Measurements from ENCODE around the gene FCSK. TPM values are rescaled to one million over a fixed set of nuclear protein-coding genes. Genes with fewer than 3 reads are reported as not detected.
"Not testable (repeated sequence)": the region's sequence is repeated elsewhere in the genome, so short reads cannot be mapped to it uniquely, and the experiment has no call there.

FCSK gene
- total RNA-seq, 1 experiment from 2014 or later, result 13.7 TPM

GRCh38 chr16:70412385-70412784 is 42.0 kb upstream of the FCSK start:
- Mint-ChIP-seq H3K36me3 (ENCODE audit: insufficient read depth, unreplicated experiment) (peaks cover 5% of the 10 kb centered on the region), H3K4me3 (ENCODE audit: unreplicated experiment) (no peak overlapping the region), H3K27me3 (ENCODE audit: insufficient read depth, unreplicated experiment) (no peaks in the 10 kb centered on the region), H3K27ac (ENCODE audit: low read depth, unreplicated experiment) (no peak overlapping the region), H3K4me1 (ENCODE audit: insufficient read depth, unreplicated experiment) (no peaks in the 10 kb centered on the region), H3K9me3 (ENCODE audit: unreplicated experiment) (no peaks in the 10 kb centered on the region)
- no TSS peak for BruUV-seq (replicated peaks)
- TF ChIP-seq, protein P1, sequence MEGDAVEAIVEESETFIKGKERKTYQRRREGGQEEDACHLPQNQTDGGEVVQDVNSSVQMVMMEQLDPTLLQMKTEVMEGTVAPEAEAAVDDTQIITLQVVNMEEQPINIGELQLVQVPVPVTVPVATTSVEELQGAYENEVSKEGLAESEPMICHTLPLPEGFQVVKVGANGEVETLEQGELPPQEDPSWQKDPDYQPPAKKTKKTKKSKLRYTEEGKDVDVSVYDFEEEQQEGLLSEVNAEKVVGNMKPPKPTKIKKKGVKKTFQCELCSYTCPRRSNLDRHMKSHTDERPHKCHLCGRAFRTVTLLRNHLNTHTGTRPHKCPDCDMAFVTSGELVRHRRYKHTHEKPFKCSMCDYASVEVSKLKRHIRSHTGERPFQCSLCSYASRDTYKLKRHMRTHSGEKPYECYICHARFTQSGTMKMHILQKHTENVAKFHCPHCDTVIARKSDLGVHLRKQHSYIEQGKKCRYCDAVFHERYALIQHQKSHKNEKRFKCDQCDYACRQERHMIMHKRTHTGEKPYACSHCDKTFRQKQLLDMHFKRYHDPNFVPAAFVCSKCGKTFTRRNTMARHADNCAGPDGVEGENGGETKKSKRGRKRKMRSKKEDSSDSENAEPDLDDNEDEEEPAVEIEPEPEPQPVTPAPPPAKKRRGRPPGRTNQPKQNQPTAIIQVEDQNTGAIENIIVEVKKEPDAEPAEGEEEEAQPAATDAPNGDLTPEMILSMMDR (IDR thresholded peaks at IDR 0.05; ENCODE audit: unreplicated experiment), result no peak
- intact Hi-C loops (cut with micrococcal nuclease), result no loop called here
- POLR2A ChIA-PET, result interaction anchor here (0.7 kb wide), 1 partner anchor 66 kb away, joined by 3 read pairs; the partner anchor contains the start of gene DDX19A
- CTCF ChIA-PET, result interaction anchor here (1.4 kb wide), 1 partner anchor 20 kb away, joined by 6 read pairs; no protein-coding TSS in a partner anchor
- DNase-seq (ENCODE audit: unreplicated experiment), result no peak

DNA sequence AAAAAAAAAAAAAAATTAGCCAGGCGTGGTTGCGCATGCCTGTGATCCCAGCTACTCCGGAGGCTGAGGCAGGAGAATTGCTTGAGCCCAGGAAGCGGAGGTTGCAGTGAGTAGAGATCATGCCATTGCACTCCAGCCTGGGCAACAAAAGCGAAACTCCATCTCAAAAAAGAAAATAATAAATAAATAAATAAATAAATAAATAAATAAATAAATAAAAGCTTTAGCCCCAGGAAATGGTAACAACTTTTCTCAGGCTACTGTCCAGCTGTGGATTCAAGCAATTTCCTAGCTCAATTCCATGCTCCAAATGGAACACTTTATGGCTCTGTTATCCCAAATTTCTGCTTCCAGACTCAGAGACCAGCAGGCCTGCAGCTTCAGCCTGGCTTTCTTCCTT is 40.8 kb upstream of the FCSK start:
- CTCF ChIA-PET; H3K9me3 Mint-ChIP-seq (ENCODE audit: unreplicated experiment); intact Hi-C loops (cut with micrococcal nuclease); DNase-seq (ENCODE audit: unreplicated experiment); H3K27me3 Mint-ChIP-seq (ENCODE audit: insufficient read depth, unreplicated experiment); POLR2A ChIA-PET; H3K27ac Mint-ChIP-seq (ENCODE audit: low read depth, unreplicated experiment); H3K36me3 Mint-ChIP-seq (ENCODE audit: insufficient read depth, unreplicated experiment); BruUV-seq (replicated peaks); H3K4me1 Mint-ChIP-seq (ENCODE audit: insufficient read depth, unreplicated experiment); H3K4me3 Mint-ChIP-seq (ENCODE audit: unreplicated experiment): not testable (repeated sequence)

- no peaks in the 10 kb centered on the region for H3K27me3 Mint-ChIP-seq (ENCODE audit: insufficient read depth, unreplicated experiment)
- intact Hi-C loops (cut with micrococcal nuclease), result no loop called here
- no peaks in the 10 kb centered on the region for H3K9me3 Mint-ChIP-seq (ENCODE audit: unreplicated experiment)
- H3K4me1 Mint-ChIP-seq (ENCODE audit: insufficient read depth, unreplicated experiment), result no peaks in the 10 kb centered on the region
- DNase-seq (ENCODE audit: unreplicated experiment), result no peak
- peak overlapping the region; percentile 44 for H3K27ac Mint-ChIP-seq (ENCODE audit: low read depth, unreplicated experiment)
- no peak overlapping the region for H3K4me3 Mint-ChIP-seq (ENCODE audit: unreplicated experiment)
- POLR2A ChIA-PET, result interaction anchor here (0.8 kb wide), 1 partner anchor 21 kb away, joined by 3 read pairs; no protein-coding TSS in a partner anchor
- TF ChIP-seq, protein P1 (IDR thresholded peaks at IDR 0.05; ENCODE audit: unreplicated experiment), result no peak
- peaks cover 7% of the 10 kb centered on the region for H3K36me3 Mint-ChIP-seq (ENCODE audit: insufficient read depth, unreplicated experiment)
- CTCF ChIA-PET, result interaction anchor here (0.8 kb wide), 1 partner anchor 13 kb away, joined by 3 read pairs; no protein-coding TSS in a partner anchor
- BruUV-seq (replicated peaks), result no TSS peak
These were observed 37.4 kb upstream of the FCSK start for GRCh38 chr16:70416748-70417616.

GRCh38 chr16:70417661-70418060 is 36.7 kb upstream of the FCSK start:
- H3K9me3 Mint-ChIP-seq (ENCODE audit: unreplicated experiment), result no peaks in the 10 kb centered on the region
- TF ChIP-seq, protein P1 (IDR thresholded peaks at IDR 0.05; ENCODE audit: unreplicated experiment), result no peak
- ChIA-PET CTCF (interaction anchor here (0.6 to 0.8 kb wide), 2 partner anchors 14 to 301 kb away, joined by 3 to 4 read pairs; no protein-coding TSS in a partner anchor), POLR2A (no interaction called here)
- no peaks in the 10 kb centered on the region for H3K4me1 Mint-ChIP-seq (ENCODE audit: insufficient read depth, unreplicated experiment)
- H3K27ac Mint-ChIP-seq (ENCODE audit: low read depth, unreplicated experiment), result peak overlapping the region; percentile 44
- peaks cover 10% of the 10 kb centered on the region for H3K36me3 Mint-ChIP-seq (ENCODE audit: insufficient read depth, unreplicated experiment)
- intact Hi-C loops (cut with micrococcal nuclease), result no loop called here
- no peak for DNase-seq (ENCODE audit: unreplicated experiment)
- no peaks in the 10 kb centered on the region for H3K27me3 Mint-ChIP-seq (ENCODE audit: insufficient read depth, unreplicated experiment)
- no TSS peak for BruUV-seq (replicated peaks)
- no peak overlapping the region for H3K4me3 Mint-ChIP-seq (ENCODE audit: unreplicated experiment)

Measured in MCF 10A (cell line).